ENCODE data around the gene PPP1R1A. TPM values are rescaled to one million over a fixed set of nuclear protein-coding genes. Genes with fewer than 3 reads are reported as not detected.

The PPP1R1A gene
- total RNA-seq, 2 donors from 2014 or later, result not detected

Other genes starting within 250 kb of the PPP1R1A start
- 1 to 10 TPM; 2.0 to 4.1 TPM for gene GPR84, start 224.2 kb downstream of the PPP1R1A start, total RNA-seq
- gene ZNF385A, start 203.9 kb downstream of the PPP1R1A start, total RNA-seq, result 1 to 10 TPM; 1.2 to 1.8 TPM
- gene ITGA5, start 169.4 kb downstream of the PPP1R1A start, total RNA-seq, result 10 to 100 TPM; 29.4 to 53.5 TPM
- gene GTSF1, start 115.1 kb downstream of the PPP1R1A start, total RNA-seq, result 10 to 100 TPM in 1 of 2 donors, 1 to 10 TPM in 1; 9.3 to 10.1 TPM
- 100 to 1,000 TPM; 153 to 154 TPM for gene NCKAP1L, start 90.9 kb downstream of the PPP1R1A start, total RNA-seq
- gene PDE1B, start 39.1 kb downstream of the PPP1R1A start, total RNA-seq, result 10 to 100 TPM; 24.1 to 33.6 TPM
- gene LACRT, start 46.2 kb upstream of the PPP1R1A start, total RNA-seq, result not detected
- not detected for gene DCD, start 59.7 kb upstream of the PPP1R1A start, total RNA-seq